ENCODE data around the gene AKT2.

The AKT2 gene

GRCh38 chr19:40271706-40272105 is 13.4 kb downstream of the AKT2 start:
- DNase-seq, result no peak

- DNase-seq, result no peak
Measured at GRCh38 chr19:40270362-40271089, 14.6 kb downstream of the AKT2 start.

GRCh38 chr19:40269216-40269940 is 15.8 kb downstream of the AKT2 start:
- DNase-seq, result no peak

- no peak for DNase-seq
Measured at GRCh38 chr19:40267601-40267997, 17.5 kb downstream of the AKT2 start.

- no peak for DNase-seq
Measured at GRCh38 chr19:40266912-40267600, 18.1 kb downstream of the AKT2 start.

GRCh38 chr19:40266119-40266518 is 19.0 kb downstream of the AKT2 start:
- no peak for DNase-seq

- no peak for DNase-seq
Measured at GRCh38 chr19:40265763-40266099, 19.4 kb downstream of the AKT2 start.

- DNase-seq, result no peak
Measured at GRCh38 chr19:40265055-40265762, 19.9 kb downstream of the AKT2 start.

GRCh38 chr19:40264314-40265054 is 20.7 kb downstream of the AKT2 start:
- DNase-seq, result no peak

GRCh38 chr19:40263440-40264313 is 21.5 kb downstream of the AKT2 start:
- no peak for DNase-seq

- DNase-seq, result no peak
Measured at GRCh38 chr19:40262422-40262821, 22.7 kb downstream of the AKT2 start.

GRCh38 chr19:40261631-40262030 is 23.5 kb downstream of the AKT2 start:
- DNase-seq, result no peak

- DNase-seq, result no peak
Measured at GRCh38 chr19:40257096-40257517, 28.0 kb downstream of the AKT2 start.

- DNase-seq, result no peak
Measured at GRCh38 chr19:40256512-40256911, 28.6 kb downstream of the AKT2 start.

- no peak for DNase-seq
Measured at GRCh38 chr19:40255619-40256166, 29.5 kb downstream of the AKT2 start.

- DNase-seq, result no peak
Measured at GRCh38 chr19:40254714-40255418, 30.3 kb downstream of the AKT2 start.

- DNase-seq, result no peak
Measured at GRCh38 chr19:40253611-40254092, 31.5 kb downstream of the AKT2 start.

- DNase-seq, result no peak
Measured at GRCh38 chr19:40252395-40252794, 32.8 kb downstream of the AKT2 start.

- no peak for DNase-seq
Measured at GRCh38 chr19:40251991-40252390, 33.2 kb downstream of the AKT2 start.

- no peak for DNase-seq
Measured at GRCh38 chr19:40251244-40251643, 33.9 kb downstream of the AKT2 start.
